Measurements from ENCODE around the gene BARX1.

BARX1 gene

GRCh38 chr9:93916358-93916757 is 38.8 kb downstream of the BARX1 start:
- DNase-seq, result peak; percentile 5

GRCh38 chr9:93911801-93912554 is 43.2 kb downstream of the BARX1 start:
- DNase-seq, result no peak

- no peak for DNase-seq
Observed at GRCh38 chr9:93911136-93911745, 43.9 kb downstream of the BARX1 start.

GRCh38 chr9:93910598-93910997 is 44.6 kb downstream of the BARX1 start:
- peak; percentile 5 for DNase-seq

- DNase-seq, result no peak
Observed at GRCh38 chr9:93910196-93910595, 45.0 kb downstream of the BARX1 start.

- no peak for DNase-seq
Observed at GRCh38 chr9:93909242-93909616, 45.9 kb downstream of the BARX1 start.

GRCh38 chr9:93908591-93909241 is 46.4 kb downstream of the BARX1 start:
- peak; percentile 33 for DNase-seq

- DNase-seq, result no peak
Observed at GRCh38 chr9:93907551-93908199, 47.5 kb downstream of the BARX1 start.

GRCh38 chr9:93906195-93906880 is 48.8 kb downstream of the BARX1 start:
- no peak for DNase-seq

- DNase-seq, result no peak
Observed at GRCh38 chr9:93905473-93906133, 49.6 kb downstream of the BARX1 start.

- no peak for DNase-seq
Observed at GRCh38 chr9:93904649-93905472, 50.3 kb downstream of the BARX1 start.

- no peak for DNase-seq
Observed at GRCh38 chr9:93903886-93904648, 51.1 kb downstream of the BARX1 start.

GRCh38 chr9:93902780-93903655 is 52.1 kb downstream of the BARX1 start:
- DNase-seq, result no peak

- no peak for DNase-seq
Observed at GRCh38 chr9:93902051-93902779, 52.9 kb downstream of the BARX1 start.

All from hematopoietic multipotent progenitor cell treated with erythropoietin and hydrocortisone succinate and interleukin-3 and kit ligand, for 4 days (in vitro differentiated cells).